CD4-positive, alpha-beta T cell treated with Interleukin-4 for 4 hours (primary cell): ENCODE measurements around the gene SSR4.

ENCODE experiments used
- DNase-seq: peaks from one replicate; pipeline ENCODE4 v3.0.0-alpha.2; 2020

Gene SSR4

GRCh38 chrX:153782313-153782712 is 12.2 kb upstream of the SSR4 start:
- no peak for DNase-seq

GRCh38 chrX:153782871-153783270 is 11.6 kb upstream of the SSR4 start:
- no peak for DNase-seq

- DNase-seq: no peak
Observed at GRCh38 chrX:153783378-153784013, 11.0 kb upstream of the SSR4 start.

GRCh38 chrX:153784325-153784967 is 10.0 kb upstream of the SSR4 start:
- DNase-seq: no peak

GRCh38 chrX:153786669-153787068 is 7.8 kb upstream of the SSR4 start:
- DNase-seq: no peak

- no peak for DNase-seq
Observed at GRCh38 chrX:153789654-153790053, 4.8 kb upstream of the SSR4 start.

GRCh38 chrX:153791104-153791852 is 3.2 kb upstream of the SSR4 start:
- DNase-seq: no peak

GRCh38 chrX:153792368-153792767 is 2.1 kb upstream of the SSR4 start:
- DNase-seq: no peak

GRCh38 chrX:153793291-153793690 is 1.2 kb upstream of the SSR4 start:
- no peak for DNase-seq

- no peak for DNase-seq
Observed at GRCh38 chrX:153794897-153795816, 689 bp downstream of the SSR4 start.

- no peak for DNase-seq
Observed at GRCh38 chrX:153797415-153798015, 3.0 kb downstream of the SSR4 start.

- no peak for DNase-seq
Observed at GRCh38 chrX:153799326-153799725, 4.9 kb downstream of the SSR4 start.

GRCh38 chrX:153800177-153800722 is 5.8 kb downstream of the SSR4 start:
- no peak for DNase-seq

- DNase-seq: no peak
Observed at GRCh38 chrX:153800746-153801145, 6.3 kb downstream of the SSR4 start.

- no peak for DNase-seq
Observed at GRCh38 chrX:153801669-153802068, 7.2 kb downstream of the SSR4 start.

GRCh38 chrX:153802513-153803045 is 8.1 kb downstream of the SSR4 start:
- no peak for DNase-seq

- no peak for DNase-seq
Observed at GRCh38 chrX:153803211-153804099, 9.0 kb downstream of the SSR4 start.

- DNase-seq: no peak
Observed at GRCh38 chrX:153804100-153804595, 9.7 kb downstream of the SSR4 start.

GRCh38 chrX:153804621-153805020 is 10.2 kb downstream of the SSR4 start:
- no peak for DNase-seq

- no peak for DNase-seq
Observed at GRCh38 chrX:153805436-153805835, 11.0 kb downstream of the SSR4 start.
